CD4-positive, alpha-beta T cell treated with Interleukin-21 for 1 hour (primary cell): ENCODE data around the gene SLC39A5.
"Not testable (repeated sequence)": the region's sequence is repeated elsewhere in the genome, so short reads cannot be mapped to it uniquely, and the experiment has no call there.

ENCODE experiments used
- DNase-seq: peaks from one replicate; pipeline ENCODE4 v3.0.0-alpha.2; 2020

SLC39A5 gene

GRCh38 chr12:56229916-56230431, at the start of gene SLC39A5:
Gene SLC39A5 (plus strand): TSS chr12:56230051. CDS start chr12:56231275, 1,224 bp downstream.
- DNase-seq, result no peak

GRCh38 chr12:56186957-56187356, 42.9 kb upstream of the SLC39A5 start:
- DNase-seq, result no peak

GRCh38 chr12:56188131-56188777, 41.6 kb upstream of the SLC39A5 start:
- no peak for DNase-seq

GRCh38 chr12:56188778-56189098, 41.1 kb upstream of the SLC39A5 start:
- no peak for DNase-seq

GRCh38 chr12:56189099-56189917, 40.5 kb upstream of the SLC39A5 start, which contains the start of gene SMARCC2:
Gene SMARCC2 (minus strand): TSS chr12:56189483. CDS start chr12:56189461, 22 bp downstream.
- peak; percentile 89 for DNase-seq

GRCh38 chr12:56189918-56190694, 39.7 kb upstream of the SLC39A5 start:
- peak; percentile 85 for DNase-seq

GRCh38 chr12:56190695-56191155, 39.1 kb upstream of the SLC39A5 start:
- DNase-seq, result no peak

GRCh38 chr12:56192582-56192981, 37.3 kb upstream of the SLC39A5 start:
- no peak for DNase-seq

GRCh38 chr12:56193025-56193578, 36.7 kb upstream of the SLC39A5 start:
- peak; percentile 86 for DNase-seq

- DNase-seq, result not testable (repeated sequence)
These were observed 32.9 kb upstream of the SLC39A5 start for GRCh38 chr12:56196818-56197550.

GRCh38 chr12:56197921-56198635, 31.8 kb upstream of the SLC39A5 start:
- DNase-seq, result no peak

GRCh38 chr12:56198836-56199235, 31.0 kb upstream of the SLC39A5 start:
- DNase-seq, result no peak

GRCh38 chr12:56202366-56202765, 27.5 kb upstream of the SLC39A5 start:
- no peak for DNase-seq

GRCh38 chr12:56202838-56203237, 27.0 kb upstream of the SLC39A5 start:
- DNase-seq, result no peak

- DNase-seq, result no peak
These were observed 25.6 kb upstream of the SLC39A5 start for GRCh38 chr12:56204275-56204674.

- DNase-seq, result no peak
These were observed 24.4 kb upstream of the SLC39A5 start for GRCh38 chr12:56205445-56205844.

GRCh38 chr12:56206452-56207166, 23.2 kb upstream of the SLC39A5 start:
- DNase-seq, result peak; percentile 56

- no peak for DNase-seq
These were observed 21.8 kb upstream of the SLC39A5 start for GRCh38 chr12:56208006-56208405.

- no peak for DNase-seq
These were observed 17.5 kb upstream of the SLC39A5 start for GRCh38 chr12:56212361-56212760.

- no peak for DNase-seq
These were observed 16.0 kb upstream of the SLC39A5 start for GRCh38 chr12:56213878-56214277.

GRCh38 chr12:56216461-56216860, 13.4 kb upstream of the SLC39A5 start:
- no peak for DNase-seq
